Tibial nerve (tissue), 4 donors: ENCODE results near the gene RBM8A.

Experiments used
- CTCF ChIP-seq, 5 experiments: fragments of 200-600 bp in 3 of 5; fragments of 450-650 bp in 2 of 5; sonication (generic) in 3 of 5; IDR thresholded peaks; one replicate each; pipeline ENCODE4 v1.5.1; 2016 to 2019; ENCODE audit warnings: antibody characterized with exemption in 5 of 5, mild to moderate bottlenecking in 3 of 5, moderate library complexity in 2 of 5
- EP300 ChIP-seq, 2 donors: sonication (generic); formaldehyde crosslinking; IDR thresholded peaks; one replicate each; pipeline ENCODE4 v1.6.1; 2017; ENCODE audit warnings: antibody characterized with exemption in 2 of 2, mild to moderate bottlenecking in 1 of 2
- POLR2A ChIP-seq, 2 donors: fragments of 450-650 bp; IDR thresholded peaks; one replicate each; pipeline ENCODE4 v1.6.1; 2017; ENCODE audit warnings: antibody characterized with exemption in 2 of 2, mild to moderate bottlenecking in 2 of 2, moderate library complexity in 2 of 2

- TF ChIP-seq POLR2A (IDR thresholded peaks at IDR 0.05), result no peak
- TF ChIP-seq CTCF (IDR thresholded peaks at IDR 0.05), result no peak
- no peak for TF ChIP-seq EP300 (IDR thresholded peaks at IDR 0.05)
Observed at GRCh38 chr1:145886390-145886789, 40.9 kb downstream of the RBM8A start.
